Midbrain (tissue), 1 donor: Measurements from ENCODE around the gene CERK.
"Not testable (repeated sequence)": the region's sequence is repeated elsewhere in the genome, so short reads cannot be mapped to it uniquely, and the experiment has no call there.

Experiments used
- DNase-seq: peaks from one replicate; lab custom pipeline; 2025; lab: John Stamatoyannopoulos, UW

Gene CERK

DNA sequence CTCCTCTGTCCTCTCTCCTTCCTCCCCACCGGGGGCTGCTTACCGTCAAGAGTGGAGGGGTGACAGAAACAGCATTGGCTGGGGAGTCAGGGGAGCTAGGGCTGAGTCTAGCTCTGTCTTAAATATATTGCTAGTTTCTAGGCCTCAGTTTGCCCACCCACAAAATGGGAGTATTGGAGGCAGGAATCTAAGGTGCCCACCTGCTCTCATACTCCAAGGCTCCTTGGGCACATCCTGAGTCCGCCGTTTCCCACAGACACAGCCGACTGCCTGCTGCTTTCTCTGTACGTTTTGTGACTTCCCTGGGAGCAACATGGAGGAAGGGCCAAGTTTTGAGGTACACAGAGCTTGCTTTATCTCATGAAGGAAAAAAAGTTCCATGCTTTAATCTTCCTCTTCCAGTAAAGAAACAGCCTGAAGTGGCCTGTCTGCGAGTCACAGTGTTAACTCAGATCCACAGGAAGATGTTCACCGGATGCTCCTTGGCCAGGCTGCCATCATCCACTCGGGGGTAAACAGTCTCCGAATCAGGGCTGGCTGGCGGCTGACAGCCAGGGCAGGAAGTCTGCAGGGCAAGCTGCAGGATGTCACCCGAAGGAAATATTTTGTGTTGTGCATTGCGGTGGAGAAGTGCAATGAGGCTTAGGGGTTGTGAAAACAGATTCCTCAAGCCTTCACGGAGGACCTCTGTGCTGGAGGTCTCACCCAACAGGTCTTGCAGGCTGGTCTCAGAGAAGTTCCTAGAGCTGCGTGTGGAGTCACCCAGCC is 11.0 kb upstream of the CERK start:
- no peak for DNase-seq

DNA sequence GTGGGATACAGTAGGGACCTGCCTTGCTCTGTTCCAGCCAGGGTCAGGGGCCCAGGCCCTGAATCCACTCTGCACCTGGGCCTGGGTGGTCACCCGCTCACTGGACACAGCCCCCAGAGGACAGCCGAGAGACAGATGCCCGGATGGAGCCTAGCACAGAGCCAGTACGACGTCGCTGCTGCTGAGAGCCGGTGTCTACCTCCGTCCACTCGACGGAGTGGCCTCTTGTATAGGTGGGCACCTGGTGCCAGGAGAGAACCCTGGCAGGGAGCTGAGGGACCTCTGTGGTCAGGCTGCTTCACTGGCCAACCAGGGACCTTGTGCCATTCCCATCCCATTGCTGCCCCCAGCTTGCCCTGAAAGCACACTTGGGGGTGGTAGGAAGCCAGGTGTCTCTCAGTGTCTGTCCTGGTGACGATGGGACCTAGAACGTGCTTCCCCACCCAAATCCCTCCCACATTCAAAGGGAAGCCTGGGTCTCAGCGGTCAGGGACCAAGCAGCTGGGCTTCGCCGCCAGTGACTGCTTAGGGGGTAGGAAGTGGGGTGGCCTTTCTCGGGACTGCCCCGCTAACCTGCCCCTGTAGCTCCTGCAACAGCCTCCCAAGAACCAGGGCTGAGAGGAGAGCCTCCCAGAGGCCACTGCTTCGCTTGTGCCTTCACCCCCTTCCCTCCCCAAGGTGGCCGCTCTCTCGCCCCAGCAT is 10.3 kb upstream of the CERK start:
- DNase-seq, result no peak

DNA sequence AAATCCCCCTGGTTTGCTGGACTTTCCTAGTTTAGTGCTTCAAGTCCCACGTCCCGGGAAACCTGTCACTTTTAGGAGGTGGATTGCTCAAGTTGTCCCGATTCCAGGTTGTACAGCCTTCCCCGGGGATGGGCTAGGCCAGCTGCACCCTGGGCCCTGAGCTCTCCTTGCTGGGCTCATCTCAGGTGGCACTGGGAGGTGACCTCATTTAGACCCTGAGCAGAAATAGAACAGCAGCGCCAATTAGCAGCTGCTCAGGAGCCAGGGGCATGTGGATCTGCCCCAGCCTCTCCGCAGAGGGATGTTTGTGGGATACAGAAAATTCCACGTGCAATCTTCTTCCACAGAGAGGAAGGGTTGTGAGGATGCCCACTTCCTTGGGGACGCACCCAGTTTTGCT is 9.6 kb upstream of the CERK start:
- no peak for DNase-seq

DNA sequence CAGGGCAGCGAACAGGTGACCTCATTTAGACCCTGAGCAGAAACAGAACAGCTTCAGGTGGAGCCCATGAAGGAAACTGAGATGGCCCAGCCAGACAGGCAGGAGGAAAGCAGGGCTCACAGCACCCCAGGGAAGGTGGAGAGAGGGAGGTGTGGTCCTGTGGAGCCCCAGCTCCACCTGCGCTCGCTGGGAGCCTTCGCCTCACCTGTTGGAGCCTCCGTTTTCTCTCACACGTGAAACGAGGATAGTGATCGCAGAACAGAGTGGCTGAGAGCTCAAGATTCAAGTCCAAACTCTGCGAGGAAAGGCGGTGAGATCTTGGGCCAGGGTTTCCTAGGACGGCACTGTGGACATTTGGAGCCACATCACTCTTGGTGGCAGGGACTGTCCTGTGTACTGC is 8.6 kb upstream of the CERK start:
- DNase-seq, result no peak

DNA sequence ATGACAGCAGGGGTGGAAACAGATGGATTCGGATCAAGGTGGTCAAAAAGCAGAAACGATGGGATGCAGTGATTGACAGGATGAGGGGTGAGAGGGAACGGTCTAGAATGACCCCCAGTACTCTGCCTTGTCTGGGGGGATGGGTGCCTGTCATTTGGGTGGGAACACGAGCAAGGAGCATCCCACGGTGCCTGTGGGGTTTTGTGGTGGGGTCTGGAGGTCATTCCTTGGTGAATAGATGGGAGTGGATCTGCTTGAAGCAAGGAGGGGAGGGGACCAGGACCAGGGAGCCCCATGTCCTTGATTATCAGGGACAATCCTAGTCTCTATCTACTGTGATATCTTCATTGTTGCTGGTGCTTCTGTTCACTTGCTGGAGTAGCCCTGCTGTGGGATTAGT is 8.1 kb upstream of the CERK start:
- DNase-seq, result no peak

DNA sequence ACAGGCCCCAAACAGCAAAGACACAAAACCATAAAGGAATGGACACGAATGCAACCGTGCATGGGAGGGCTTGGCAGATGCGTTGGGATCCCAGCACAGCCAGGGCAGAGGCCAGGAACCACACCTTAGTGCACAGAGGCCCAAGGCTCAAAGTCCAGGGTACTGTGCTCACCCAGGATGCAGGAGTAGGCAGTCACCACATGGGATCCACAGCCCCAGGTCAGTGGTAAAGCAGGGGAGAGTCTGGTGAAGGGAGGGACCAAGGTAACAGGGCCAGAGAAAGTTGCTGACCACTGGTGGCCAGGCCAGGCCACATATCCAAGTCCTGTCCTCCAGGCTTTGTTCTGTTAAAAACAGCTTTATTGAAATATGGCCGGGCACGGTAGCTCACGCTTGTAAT is 6.5 kb upstream of the CERK start:
- DNase-seq, result no peak

DNA sequence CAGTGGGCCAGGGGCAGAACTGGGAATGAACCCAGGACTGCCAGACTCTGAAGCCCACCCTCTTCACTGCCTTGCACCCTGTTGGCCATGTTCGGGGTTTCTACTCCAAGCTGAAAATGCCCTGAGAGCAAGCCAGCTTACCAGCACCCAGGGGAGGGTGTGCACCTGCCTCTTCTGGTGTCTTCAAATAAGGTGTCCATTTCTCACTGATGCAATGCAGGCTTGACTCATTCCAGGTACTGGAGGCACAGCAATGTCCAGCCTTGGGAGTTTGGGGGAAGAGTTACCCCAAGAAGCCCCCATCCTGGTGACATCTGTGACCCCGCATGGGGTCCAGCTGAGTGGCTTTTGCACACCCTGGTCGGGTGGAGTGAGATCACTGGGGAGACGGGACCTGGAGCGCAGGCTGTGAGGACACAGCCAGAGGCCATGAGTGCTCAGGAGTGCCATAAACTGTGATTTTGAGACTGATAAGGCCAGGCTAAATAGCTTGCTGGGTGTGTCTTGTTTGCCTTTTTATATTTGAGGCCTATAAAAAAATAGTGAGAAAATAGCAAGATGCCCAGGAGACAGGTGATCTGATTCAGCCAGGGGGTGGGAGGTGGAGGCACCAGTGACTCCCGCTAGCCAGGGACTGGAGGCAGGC is 4.6 kb upstream of the CERK start:
- DNase-seq, result no peak

DNA sequence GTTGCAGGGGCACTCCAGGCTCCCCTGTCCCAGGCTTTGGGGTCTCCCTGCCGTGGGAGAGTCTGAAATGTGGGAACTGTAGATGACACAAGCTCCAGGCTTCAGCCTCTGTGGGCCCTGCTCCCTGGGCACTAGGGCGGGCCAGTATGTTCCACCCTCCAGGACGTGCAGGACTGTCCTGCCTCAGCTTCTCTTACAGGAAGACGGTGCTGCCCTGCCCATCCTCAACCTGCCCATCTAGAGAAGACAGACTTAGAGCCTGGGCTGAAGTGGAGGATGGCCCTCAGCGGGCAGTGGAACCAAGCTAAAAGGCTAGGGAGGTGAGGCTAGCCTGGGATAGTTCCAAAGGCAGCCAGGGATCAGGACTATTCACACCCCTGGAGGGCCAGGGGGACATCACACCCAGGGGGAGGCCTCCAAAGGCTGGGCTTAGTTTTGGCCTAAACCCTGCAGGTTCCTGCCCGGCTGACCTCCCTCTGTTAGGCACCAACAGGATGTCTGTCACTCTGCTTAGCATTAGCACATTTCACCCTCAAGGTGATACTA is 4.0 kb upstream of the CERK start:
- no peak for DNase-seq

DNA sequence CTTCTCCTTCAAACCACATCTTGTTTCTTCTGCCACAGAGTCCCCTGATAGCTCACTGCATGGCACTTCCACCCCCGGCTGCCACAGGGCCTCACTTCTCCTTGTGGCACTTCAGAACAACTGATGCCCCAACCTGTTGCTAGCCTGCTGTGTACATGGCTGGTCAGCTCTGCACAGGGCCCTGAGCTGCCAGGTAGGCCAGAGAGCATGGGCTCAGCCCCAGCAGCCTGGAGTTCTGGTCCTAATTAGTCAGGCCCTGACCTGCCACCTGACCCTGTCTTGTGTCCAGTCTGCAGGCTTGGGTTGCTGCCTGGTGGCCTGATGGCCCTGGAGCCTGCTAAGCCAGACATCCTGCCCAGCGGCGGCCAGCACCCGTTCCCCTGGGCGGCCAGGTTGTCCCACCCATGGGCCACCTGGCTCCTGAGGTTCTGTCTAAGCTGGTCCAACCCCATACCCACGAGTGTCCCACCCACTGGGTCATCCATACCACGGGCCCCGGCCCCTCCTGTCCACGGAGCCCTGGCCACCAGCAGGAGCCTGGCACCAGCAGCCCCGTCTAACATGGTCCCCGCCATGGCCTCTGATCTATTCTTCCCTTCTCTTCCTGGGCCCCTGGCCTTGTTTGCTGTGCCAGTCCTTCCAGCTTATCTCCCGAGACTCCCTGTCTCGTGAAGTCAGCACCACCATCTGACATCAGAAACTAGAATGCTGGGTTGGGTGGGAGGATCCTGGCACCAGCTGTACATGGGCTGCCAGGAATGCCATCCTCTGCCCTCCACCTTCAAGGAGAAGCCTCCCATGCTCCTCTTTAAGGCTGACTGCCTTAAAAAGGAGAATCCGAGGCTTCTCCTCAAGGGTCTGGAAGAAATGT is 3.1 kb upstream of the CERK start:
- no peak for DNase-seq

DNA sequence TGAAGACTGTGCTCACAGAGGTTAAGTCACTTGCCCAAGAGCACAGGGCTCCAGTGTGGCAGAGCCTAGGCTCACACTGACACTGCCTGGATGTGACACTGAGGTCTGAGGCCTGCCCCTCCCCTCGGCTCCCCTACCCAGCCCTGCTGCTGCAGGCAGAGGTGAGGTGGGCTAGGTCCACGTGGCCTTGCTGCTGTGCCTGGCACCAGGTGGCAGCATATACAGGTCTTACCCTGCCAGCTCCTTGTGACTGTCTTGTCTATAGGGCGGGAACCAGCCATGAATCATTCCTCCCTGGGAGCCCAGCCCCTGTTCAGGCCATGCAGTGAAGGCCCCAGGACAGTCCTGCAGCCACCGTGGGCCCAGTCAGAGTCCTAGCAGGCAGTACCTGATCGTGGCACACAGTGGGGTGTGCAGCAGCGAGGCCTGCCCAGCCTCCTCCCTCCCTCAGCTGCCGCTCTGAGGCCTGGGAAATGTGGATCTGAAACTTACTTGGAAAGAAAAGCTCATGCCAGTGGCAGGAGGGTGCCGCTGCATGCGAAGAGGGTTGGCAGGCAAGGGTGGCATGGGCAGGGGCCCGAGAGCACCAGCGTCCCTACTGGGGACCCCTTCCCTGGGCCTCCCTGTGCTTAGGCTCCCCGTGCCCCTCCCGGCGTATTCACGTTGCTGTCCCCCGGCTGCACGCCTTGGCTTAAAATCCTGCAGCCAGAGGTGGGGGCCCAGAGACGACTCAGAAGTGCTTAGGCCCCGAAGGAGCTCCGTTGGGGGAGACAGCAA is 1.2 kb upstream of the CERK start:
- DNase-seq, result no peak

DNA sequence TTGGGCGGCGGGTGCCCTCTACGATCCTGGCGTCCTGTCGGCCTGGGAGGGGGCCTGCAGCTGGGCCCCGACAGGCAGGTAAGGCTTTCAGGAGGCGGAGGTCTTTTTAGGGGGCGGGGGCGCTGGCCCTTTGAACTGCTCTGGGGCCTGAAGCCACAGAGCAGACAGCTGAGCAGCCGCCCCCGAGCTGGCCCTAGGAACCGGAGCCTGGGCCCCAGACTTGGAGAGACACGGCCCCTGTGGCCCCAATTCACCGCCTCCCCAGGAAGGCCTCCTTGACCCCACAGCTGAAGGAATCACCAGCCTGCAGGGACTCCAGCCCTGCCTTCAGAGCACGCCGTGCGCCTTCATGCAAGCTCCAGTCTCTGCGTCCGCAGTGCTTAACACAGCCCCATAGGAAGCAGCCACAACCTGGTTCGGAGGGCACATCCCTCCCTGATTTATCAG is 618 bp upstream of the CERK start:
- DNase-seq, result no peak

DNA sequence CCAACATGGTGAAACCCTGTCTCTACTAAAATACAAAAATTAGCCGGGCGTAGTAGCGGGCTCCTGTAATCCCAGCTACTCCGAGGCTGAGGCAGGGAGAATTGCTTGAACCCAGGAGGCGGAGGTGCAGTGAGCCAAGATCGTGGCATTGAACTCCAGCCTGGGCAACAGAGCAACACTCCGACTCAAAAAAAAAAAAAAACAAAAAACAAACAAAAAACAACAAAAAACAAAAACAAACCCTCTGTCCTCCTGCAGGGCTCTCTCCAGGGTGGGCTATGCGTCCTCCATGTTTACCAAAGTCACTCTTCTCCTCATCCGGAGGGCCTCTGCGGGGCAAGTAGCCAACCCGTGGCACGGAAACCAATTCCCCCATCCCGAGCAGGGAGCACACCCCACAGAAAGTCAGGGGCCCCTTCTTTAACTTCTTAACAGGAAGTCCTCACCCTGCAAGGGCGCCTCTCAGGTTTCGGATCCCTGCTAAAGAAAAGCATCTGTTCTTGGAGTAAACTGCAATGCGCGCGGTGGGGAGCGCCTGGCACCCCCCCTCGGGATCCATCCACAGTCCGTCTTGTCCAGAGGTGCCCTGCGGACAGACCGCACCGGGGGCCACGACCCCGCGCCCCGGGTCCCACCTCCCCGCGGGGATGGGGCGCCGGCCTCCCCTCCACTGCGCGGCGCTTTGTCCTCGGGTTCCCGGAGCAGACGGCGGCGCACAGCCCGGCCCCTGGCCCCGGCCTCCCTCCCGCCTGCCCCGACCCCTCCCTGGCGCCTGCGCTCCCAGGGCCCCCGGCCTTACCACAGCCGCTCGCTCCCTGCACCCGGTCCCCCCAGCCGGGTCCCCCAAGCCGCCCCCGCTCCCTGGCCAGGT is 712 bp downstream of the CERK start:
- no peak for DNase-seq

DNA sequence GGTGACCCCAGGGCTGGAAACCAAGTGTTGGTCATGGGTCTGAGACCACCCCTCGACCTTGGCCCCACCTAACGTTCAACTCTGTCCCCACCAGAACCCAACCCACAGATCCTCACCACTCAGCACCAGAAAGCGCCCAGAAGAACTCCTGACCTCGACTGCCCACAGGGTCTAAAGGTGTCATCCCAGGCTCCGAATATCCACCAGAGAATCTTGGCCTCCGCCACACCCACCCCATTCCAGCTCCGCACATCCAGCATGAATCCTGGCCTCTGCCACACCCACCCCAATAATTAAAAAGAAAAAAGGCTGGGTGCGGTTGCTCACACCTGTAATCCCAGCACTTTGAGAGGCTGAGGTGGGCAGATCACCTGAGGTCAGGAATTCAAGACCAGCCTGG is 1.3 kb downstream of the CERK start:
- no peak for DNase-seq

DNA sequence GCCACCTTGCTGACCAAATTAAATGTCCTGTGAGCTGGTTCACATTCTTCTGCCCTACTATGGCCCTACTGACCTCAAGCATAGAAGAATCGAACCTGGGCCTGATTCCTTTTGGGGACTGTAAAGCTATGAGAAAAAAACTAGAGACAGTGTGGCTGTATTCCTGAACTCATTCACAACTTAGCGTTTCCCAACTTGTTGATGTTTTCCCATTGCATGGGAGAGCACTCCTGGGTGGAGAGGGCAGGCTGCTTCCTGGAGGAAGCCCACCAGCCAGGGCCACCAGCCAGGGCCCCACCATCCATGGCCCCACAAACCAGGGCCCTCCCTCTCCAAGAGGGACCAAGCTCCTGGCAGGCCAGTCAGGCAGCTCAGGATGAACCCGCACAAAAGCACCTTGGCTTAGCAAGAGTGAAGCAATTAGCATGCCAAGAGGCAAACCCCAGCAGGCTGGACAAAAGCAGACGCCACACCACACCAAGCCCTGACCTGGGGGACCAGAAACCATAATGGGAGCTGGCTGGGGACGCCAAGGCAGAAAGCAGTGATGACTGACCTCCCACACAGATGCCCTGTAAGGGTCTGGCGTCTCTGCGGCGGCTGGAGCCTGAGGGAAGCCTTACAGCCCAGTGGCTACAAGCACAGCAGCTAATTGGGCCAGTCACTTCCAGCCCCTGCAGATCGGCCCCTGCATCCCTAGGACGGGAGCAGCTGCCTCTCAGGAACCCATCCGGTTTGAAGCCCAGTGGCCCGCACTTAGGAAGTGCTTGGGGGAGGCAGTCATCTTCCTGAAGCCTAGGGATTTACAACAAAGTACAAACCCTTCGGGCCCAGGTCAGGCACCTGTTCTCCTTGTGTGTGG is 2.1 kb downstream of the CERK start:
- no peak for DNase-seq

DNA sequence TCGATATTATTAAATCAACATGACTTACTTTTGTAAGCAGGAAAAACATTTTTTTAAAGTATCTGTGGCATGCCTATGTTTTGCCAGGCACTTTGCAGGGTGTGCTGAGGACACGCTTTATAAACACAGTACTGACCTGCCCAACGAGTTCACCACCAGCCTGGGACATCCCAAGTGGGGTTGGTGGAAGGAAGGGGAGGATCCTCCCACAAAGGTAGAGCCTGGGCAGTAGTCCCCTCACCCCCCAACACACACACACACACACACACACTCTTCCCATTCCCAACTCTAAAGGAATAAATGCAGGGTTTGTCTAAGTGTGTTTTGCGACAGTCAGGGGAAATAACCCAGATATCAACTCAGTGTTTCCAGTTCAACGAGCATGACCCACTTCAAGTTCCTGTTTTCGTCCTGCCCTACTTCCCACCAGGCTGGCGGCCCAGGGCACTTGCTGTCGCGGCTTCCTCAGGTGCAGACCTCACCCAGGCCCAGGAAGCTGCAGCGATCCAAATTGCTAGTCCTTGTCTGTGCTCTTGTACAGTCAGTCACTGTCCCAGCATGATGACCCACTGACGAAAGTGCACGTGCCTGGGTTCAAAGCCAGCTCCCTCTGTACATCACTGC is 3.1 kb downstream of the CERK start:
- no peak for DNase-seq

DNA sequence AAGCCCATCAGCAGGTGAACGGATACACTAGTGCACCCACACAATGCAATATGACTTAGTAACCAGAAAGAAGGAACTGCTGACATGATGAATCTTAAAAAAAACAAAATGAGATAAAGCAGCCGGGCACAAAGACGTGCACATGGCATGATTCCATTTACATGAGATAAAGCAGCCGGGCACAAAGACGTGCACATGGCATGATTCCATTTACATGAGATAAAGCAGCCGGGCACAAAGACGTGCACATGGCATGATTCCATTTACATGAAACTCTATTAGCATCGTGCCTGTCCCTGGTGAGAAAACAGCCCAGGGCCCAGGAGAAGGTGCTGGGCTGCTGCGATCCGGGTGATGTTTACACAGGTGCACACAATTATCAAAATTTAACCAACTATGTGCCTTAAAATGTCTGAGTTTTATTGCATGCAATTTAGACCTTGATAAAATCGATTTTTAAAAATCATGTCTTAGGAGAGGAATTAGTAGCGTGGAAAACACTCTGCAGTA is 3.8 kb downstream of the CERK start:
- not testable (repeated sequence) for DNase-seq

DNA sequence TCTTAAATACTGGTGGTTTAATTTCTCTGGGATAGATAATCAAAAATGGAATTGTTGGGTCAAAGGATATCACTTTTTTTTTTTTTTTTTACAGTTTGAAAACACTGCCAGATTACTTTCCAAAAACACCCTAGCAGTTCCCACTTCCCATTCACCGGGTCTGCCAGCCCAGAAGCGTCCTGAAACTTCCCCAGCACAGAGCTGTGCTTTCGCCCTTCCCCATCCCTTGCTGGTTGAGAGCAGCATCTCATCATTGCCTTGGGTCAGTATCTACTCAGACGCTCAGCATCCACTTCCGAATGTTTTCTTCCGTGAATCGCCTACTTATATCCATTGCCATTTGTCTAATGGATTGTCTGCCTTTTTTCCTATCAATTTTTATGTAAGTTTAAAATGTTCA is 5.5 kb downstream of the CERK start:
- no peak for DNase-seq

DNA sequence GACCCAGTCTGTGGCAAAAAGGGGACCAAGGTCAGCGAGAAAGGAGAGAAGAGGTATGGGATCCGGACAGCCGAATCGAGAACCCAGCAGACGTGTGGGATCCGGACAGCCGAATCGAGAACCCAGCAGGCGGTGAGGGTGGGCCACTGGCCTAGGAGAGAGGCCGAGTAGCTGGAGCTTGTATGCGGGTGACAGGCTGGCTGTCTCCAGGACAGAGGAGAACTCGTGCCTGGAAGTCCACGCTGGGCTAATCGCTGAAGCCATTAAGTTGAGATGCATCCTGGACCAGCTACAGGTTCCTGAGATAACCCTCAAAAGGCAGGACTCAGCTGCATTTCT is 6.0 kb downstream of the CERK start:
- no peak for DNase-seq
